Lung (tissue), 12 donors: Measurements from ENCODE around the gene CARMIL1. TPM values are rescaled to one million over a fixed set of nuclear protein-coding genes. Genes with fewer than 3 reads are reported as not detected.

ENCODE experiments used
- ATAC-seq: fragments of 200-7000 bp; cut with Tn5 transposase; one replicate; pipeline ENCODE4 v1.9.1; 2020; ENCODE audit warnings: moderate number of reproducible peaks; ENCODE audit not compliant: insufficient read depth, low FRiP score
- DNase-seq, 3 donors: peaks; one replicate each; pipeline ENCODE4 v3.0.0-alpha.2; 2013 to 2017
- H3K27ac ChIP-seq, 2 donors: one replicate each; pipeline ENCODE4 v1.5.1; 2013; ENCODE audit warnings: mild to moderate bottlenecking in 2 of 2, moderate library complexity in 2 of 2, control low read depth in 1 of 2, inconsistent platforms in 1 of 2, low read depth in 1 of 2, low read length in 1 of 2
- H3K27me3 ChIP-seq, 3 donors: one replicate each; pipeline ENCODE4 v1.5.1; 2013; ENCODE audit warnings: low read length in 2 of 3; ENCODE audit not compliant: control insufficient read depth in 3 of 3, insufficient read depth in 3 of 3
- H3K36me3 ChIP-seq, 4 donors: one replicate each; pipeline ENCODE4 v1.5.1; 2013; ENCODE audit warnings: low read length in 4 of 4, mild to moderate bottlenecking in 1 of 4, moderate library complexity in 1 of 4; ENCODE audit not compliant: control insufficient read depth in 4 of 4, insufficient read depth in 4 of 4
- H3K4me1 ChIP-seq, 5 donors: one replicate each; pipeline ENCODE4 v1.5.1; 2013; ENCODE audit warnings: low read length in 5 of 5, mild to moderate bottlenecking in 2 of 5, moderate library complexity in 1 of 5; ENCODE audit not compliant: control insufficient read depth in 5 of 5, insufficient read depth in 5 of 5
- H3K4me3 ChIP-seq: one replicate; pipeline ENCODE4 v1.5.1; 2013; ENCODE audit warnings: mild to moderate bottlenecking, control low read depth, moderate library complexity
- H3K9ac ChIP-seq, 2 donors: one replicate each; pipeline ENCODE4 v1.5.1; 2013; ENCODE audit warnings: low read length in 2 of 2, control low read depth in 1 of 2; ENCODE audit not compliant: insufficient read depth in 1 of 2
- H3K9me3 ChIP-seq, 4 donors: one replicate each; pipeline ENCODE4 v1.5.1; 2013; ENCODE audit warnings: low read length in 3 of 4, mild to moderate bottlenecking in 1 of 4, moderate library complexity in 1 of 4; ENCODE audit not compliant: control insufficient read depth in 4 of 4, insufficient read depth in 3 of 4
- CTCF ChIP-seq: IDR thresholded peaks from 2 replicates; pipeline ENCODE4 v1.5.1; 2012; ENCODE audit warnings: mild to moderate bottlenecking; ENCODE audit errors: control extremely low read depth, extremely low read depth
- WGBS, 2 donors: extraction: QIAGEN DNeasy Blood & Tissue Kit; methylation state at CpG; one replicate each; pipeline ENCODE4 v1.1.7; 2013; 5-methylcytosine and 5-hydroxymethylcytosine counted together
- polyA plus RNA-seq, 2 donors: library from polyadenylated mRNA; stranded (reverse); fragments of 200-250 nt; gene quantifications; one replicate each; pipeline ENCODE4 v1.2.1, GENCODE V29; 2013
- total RNA-seq, 2 donors: library from RNA; depleted of rRNA in 1 of 2; stranded (reverse); fragments of >200 nt in 1 of 2; gene quantifications; one replicate each; pipeline ENCODE4 v1.2.1, GENCODE V29; 2014 to 2021
- donor health status: control.
- donor health status: control.
- donor health status: Bipolar disorder and iron deficiency.
- donor health status: healthy.
- donor health status: DM: yes; HTN: yes; CAD: no.

Gene CARMIL1
- total and polyA plus RNA-seq, 4 donors: 8.0 to 38.3 (median 34.9) TPM

GRCh38 chr6:25340431-25341202, 61.4 kb downstream of the CARMIL1 start:
- no peak for TF ChIP-seq CTCF
- ATAC-seq (no peak), DNase-seq (no peak)
- Histone ChIP-seq H3K4me1 (peaks cover 0 to 6% (median 0%) of the 10 kb centered on the region in 5 donors), H3K9ac (no peak overlapping the region), H3K27me3 (no peaks in the 10 kb centered on the region), H3K36me3 (no peaks in the 10 kb centered on the region), H3K9me3 (no peaks in the 10 kb centered on the region), H3K4me3 (no peak overlapping the region), H3K27ac (no peak overlapping the region)
- 77 to 78% methylated on average over 6 of the region's 6 CpGs for WGBS, 2 donors

- 92 to 94% methylated on average over 3 of the region's 3 CpGs for WGBS, 2 donors
- DNase-seq (no peak), ATAC-seq (no peak)
- no peak overlapping the region for H3K27ac ChIP-seq
- H3K9me3 ChIP-seq: no peaks in the 10 kb centered on the region
- no peak overlapping the region for H3K4me3 ChIP-seq
- H3K4me1 ChIP-seq: peaks cover 0 to 10% (median 3%) of the 10 kb centered on the region in 5 donors
- no peaks in the 10 kb centered on the region for H3K36me3 ChIP-seq
- no peak for TF ChIP-seq CTCF
- H3K27me3 ChIP-seq: no peaks in the 10 kb centered on the region
- no peak overlapping the region for H3K9ac ChIP-seq
Measured at GRCh38 chr6:25341203-25341552, 62.0 kb downstream of the CARMIL1 start.

- no peak for TF ChIP-seq CTCF
- DNase-seq (no peak), ATAC-seq (no peak)
- Histone ChIP-seq H3K27ac (no peak overlapping the region), H3K9me3 (no peaks in the 10 kb centered on the region), H3K4me1 (peaks cover 0 to 7% (median 4%) of the 10 kb centered on the region in 5 donors), H3K36me3 (no peaks in the 10 kb centered on the region), H3K9ac (no peak overlapping the region), H3K27me3 (no peaks in the 10 kb centered on the region), H3K4me3 (no peak overlapping the region)
- WGBS, 2 donors: 83 to 84% methylated on average over 4 of the region's 4 CpGs
Measured at GRCh38 chr6:25341923-25342619, 62.9 kb downstream of the CARMIL1 start.
